ENCODE measurements around the gene TTC32. TPM values are rescaled to one million over a fixed set of nuclear protein-coding genes. Genes with fewer than 3 reads are reported as not detected.
"Not testable (repeated sequence)": the region's sequence is repeated elsewhere in the genome, so short reads cannot be mapped to it uniquely, and the experiment has no call there.

TTC32 gene
- total RNA-seq, 1 donor from 2014 or later: 18.8 TPM

DNA sequence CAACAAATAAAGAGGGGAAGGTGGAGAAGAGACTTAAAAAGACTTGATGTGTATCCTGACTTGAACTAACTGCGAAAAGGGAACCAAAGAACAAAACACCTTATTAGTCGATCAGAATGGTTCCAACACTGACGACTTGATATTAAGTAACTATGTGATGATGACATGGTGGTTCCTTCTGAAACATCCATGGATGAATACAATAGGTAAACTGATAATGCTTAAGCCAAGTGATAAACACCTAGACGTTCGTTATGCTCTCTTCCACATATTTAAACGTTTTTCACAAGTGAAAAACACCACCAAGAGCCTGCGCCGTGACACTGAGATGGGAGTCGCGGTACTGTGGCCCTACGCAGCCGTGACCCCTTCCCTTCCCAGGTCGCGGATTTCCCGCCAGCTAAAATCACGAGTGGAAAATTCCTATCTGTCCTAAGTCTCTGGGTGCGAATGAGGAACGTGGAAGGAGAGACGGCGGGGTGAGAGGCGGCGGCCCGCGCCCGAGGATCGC, 797 bp downstream of the TTC32 start:
- no peak for DNase-seq (ENCODE audit: low spot score)
- intact Hi-C loops (cut with DNase I): no loop called here
- ATAC-seq: peak; percentile 58

DNA sequence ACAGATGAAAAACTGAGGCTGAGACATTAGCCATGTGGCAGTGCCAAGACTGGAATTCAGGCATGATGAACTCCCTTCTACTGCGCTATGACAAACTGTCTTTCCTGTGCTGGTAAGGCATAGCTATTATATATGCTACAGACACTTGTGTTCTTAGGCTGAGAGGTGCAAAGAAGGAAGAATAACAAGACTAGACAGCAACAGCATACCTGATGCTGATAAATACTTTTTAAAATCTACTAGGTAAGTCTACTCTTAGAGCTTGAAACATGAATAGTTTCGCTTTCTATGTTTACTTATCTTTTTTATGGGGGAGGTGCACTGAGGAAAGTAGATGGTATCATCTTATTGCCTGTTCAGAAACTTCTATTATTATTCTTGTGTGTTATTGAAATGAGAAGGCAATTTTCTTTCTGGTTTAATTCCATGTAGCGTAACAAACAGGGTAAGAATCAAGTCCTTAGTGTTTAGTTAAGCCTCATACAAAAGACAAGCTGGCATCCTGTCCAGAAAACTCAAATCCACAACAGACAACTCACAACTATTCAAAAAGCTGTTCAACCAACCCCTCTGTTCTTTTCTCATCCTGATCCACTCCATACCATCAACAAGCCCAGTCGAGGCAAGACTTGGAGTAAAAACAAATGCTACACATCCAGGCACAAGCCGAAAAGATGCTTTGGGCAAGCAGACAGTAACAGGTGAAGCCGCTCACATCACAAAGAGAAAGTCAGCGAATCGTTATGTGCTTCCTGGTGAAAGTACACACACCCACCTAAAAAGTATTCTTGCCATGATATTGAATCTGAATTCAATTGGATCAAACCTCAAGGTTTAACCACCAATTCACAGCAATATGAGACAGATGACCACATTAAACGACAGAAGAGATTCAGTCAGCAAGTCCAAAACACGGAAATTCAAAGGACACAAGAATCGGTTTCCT, 1.5 kb downstream of the TTC32 start:
- DNase-seq (ENCODE audit: low spot score): no peak
- no peak for ATAC-seq
- intact Hi-C loops (cut with DNase I): no loop called here

DNA sequence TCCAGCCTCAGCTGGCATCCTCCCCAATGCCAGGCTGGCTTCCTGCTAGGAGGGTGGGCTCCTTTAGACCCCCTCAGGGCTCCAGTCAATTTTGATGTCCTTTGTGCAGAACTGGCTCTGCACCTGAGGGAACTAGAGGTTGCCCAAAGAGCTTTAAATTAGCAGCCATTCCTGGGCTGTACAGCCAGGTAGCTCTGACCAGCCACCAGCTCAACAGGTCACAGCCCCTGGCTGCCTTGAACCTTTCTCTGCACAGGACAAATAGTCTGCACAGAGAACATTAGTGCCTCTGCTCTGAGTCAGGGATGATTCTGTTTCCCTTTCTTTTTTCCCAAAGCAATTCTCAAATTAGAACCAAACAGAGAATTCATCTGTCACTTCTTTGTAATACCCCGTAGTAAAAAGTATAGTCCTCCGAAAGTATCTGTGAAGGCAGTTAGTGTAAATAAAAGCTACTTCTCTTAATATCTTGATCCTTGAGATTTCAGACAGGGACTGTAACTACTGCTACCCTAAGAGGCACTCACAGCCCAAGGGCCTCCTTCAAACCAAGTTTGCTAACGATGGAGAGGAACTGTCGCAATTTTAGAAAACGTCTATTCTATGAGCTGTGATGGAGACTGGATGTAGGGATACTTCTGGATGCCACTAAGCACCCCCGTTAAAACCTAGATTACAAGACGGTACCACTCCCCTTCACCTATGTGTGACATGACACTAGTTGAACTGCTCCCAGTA, 3.0 kb downstream of the TTC32 start:
- ATAC-seq (no peak), DNase-seq (ENCODE audit: low spot score) (no peak)
- intact Hi-C loops (cut with DNase I): no loop called here

DNA sequence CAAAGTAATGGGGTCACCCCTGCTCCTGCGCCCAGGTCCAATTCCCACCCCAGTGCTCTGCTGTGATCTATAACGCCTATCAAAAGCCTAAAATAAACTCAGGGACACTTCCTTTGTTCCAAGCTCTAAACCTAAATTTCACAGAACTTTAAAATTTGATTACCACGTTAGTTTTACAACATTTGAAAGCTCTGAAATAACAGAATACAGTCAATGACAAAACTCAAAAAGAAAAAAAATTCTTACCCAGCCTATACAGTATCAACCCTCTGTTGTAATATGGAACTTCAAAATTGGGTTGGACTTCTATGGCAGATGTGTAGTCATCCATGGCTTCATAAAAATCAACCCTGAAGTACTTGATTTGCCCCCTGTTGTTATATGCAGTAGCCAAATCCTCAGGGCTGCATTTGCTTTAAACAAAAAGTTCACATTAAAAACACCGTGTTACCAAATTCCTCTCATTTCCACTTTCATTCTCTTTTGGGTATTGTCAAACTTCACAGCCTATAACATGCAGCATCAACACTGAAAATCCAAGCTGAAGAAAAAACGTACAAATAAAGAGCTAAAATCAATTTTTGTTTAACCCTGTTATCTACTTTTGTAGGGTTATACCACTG, 4.0 kb downstream of the TTC32 start:
- intact Hi-C loops (cut with DNase I): no loop called here
- DNase-seq (ENCODE audit: low spot score) (no peak), ATAC-seq (no peak)

DNA sequence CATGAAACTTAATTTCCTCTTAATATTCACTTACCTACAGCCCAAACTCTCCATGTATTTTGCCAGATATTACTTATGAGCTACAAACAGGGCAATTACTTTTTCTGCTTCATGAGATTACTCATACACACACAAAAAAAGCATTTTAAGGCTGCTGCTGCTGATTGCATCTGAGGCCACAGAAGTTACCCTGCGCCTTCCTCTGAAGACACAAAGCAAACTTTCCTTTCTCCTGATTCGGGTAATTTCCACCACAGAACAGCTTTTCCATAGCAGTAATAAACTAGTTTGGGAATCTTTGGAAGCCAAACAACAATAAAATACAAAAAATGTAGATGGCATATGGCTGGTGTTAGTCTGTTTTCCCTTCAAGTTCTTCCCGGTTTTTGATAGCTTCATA, 6.2 kb downstream of the TTC32 start:
- DNase-seq (ENCODE audit: low spot score): no peak
- no peak for ATAC-seq
- intact Hi-C loops (cut with DNase I): no loop called here

DNA sequence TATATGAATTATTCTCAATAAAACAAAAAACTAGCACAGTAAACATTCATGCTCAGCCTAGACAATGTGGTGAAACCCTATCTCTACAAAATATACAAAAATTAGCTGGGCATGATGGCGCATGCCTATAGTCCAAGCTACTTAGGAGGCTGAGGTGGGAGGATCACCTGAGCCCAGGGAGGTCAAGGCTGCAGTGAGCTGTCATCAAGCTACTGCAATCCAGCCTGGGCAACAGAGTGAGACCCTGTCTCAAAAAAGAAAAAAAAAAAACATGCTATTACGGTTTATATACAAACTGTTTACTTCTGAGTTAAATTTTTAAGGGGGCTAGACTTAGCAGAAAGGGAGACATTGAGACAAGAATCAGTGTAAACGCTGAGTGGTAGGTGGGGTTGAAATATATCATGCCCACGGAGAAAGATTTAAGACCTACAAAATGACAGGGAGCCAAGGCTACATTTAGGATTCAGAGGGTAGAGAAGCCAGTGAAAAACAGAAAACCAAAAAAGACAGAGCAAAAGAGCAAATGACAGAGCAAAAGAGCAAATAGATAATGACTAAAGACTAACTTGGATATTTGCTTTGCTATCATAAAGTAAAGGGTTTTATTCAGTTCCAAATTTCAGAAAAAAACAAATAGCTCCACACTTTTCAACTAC, 7.5 kb downstream of the TTC32 start:
- DNase-seq (ENCODE audit: low spot score): no peak
- intact Hi-C loops (cut with DNase I): no loop called here
- no peak for ATAC-seq

DNA sequence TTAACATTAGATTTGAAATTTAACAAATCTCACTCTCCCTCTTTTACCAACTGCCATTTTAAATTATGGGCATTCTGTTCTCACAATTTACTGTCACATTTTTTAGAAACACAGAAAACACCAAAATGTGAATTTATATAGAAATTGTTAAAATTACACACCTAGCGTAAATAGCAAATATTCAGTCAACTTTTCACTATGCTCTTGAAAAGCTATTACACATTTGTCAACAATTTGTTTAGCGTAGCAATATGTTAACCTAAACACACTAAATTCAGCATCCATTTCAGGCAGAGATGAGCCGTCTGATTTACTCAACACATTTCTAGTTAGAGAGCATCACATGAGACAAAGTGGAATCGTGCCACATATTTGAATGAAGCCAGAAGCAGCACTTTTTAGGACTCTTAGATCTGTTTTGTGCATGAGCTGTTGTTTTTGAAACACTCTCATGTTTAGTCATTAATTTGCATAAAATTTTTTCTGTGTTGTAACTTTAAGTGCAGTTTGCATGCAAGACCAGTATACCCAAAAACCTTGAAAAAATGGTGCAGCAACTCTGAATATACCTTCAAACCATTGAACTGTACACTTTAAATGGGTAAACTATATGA, 8.2 kb downstream of the TTC32 start:
- no peak for ATAC-seq
- no peak for DNase-seq (ENCODE audit: low spot score)
- intact Hi-C loops (cut with DNase I): no loop called here

DNA sequence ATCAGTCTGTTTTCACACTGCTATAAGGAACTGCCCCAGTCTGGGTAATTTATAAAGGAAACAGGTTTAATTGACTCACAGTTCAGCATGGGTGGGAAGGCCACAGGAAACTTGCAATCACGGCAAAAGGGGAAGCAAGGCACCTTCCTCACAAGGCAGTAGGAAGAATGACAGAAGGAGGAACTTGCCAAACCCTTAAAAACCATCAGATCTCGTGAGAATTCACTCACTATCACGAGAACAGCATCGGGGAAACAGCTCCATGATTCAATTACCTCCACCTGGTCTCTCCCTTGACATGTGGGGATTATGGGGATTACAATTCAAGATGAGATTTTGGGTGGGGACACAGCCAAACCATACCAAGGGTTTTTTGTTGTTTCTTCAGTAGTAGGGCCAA, 9.8 kb downstream of the TTC32 start:
- DNase-seq (ENCODE audit: low spot score); ATAC-seq; intact Hi-C loops (cut with DNase I): not testable (repeated sequence)

DNA sequence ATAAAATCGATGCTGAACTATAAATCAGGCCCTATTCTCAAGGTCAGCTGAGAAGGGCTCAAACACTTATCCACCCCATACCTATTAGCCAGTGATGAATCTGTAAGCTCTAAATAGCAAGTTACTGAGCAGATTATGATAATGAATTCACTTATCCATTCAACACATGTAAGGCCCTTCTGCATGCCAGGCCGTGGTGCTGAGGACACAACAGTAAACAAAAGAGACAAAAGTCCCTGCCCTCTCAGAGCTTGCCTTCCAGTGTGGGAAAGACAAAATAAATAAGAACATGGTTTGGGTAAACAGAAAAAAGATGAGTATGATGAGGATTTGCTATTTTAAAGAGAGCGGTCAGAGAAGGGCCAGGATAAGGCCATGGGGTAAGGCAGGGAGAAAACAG, 11.7 kb downstream of the TTC32 start:
- intact Hi-C loops (cut with DNase I): no loop called here
- ATAC-seq (no peak), DNase-seq (ENCODE audit: low spot score) (no peak)

DNA sequence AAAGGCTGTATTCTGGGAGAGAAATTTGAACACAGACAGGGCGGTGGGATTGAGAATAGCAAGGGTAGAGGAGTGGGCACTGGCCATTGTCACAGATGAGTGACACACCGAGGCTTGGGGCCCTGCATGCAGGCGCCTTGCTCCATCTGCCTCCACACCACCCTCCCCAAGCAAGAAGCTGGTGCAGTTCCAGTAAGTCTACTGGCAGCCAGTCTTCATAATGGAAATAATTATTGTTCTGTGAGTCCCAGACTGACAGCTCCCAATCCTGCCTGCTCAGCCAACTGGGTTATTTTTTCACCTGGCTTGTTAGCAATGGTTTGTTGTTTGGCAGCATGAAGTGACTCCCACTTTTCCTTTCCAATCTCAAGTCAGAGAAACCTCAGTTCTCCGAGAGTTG, 13.0 kb downstream of the TTC32 start:
- intact Hi-C loops (cut with DNase I): no loop called here
- DNase-seq (ENCODE audit: low spot score): no peak
- ATAC-seq: no peak

DNA sequence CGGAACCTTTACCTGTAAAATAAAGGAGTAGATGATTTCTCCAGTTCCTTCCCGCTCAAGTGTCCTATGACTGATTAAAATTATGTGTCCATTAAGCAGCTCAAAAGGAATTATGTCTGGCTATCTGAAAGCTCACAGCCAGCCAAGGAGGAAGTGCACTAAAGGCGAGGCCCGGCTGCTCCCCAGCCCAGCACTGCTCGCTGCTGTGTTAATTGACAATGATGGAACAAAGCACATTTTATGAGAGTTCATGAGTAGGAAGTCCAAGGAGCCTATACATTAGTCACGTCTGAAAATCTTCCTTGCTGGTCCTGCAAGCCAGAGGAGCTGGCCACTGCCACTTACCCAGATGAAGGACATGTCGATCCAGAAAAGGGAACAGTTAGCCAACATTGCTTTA, 14.3 kb downstream of the TTC32 start:
- DNase-seq (ENCODE audit: low spot score): no peak
- intact Hi-C loops (cut with DNase I): no loop called here
- ATAC-seq: no peak

DNA sequence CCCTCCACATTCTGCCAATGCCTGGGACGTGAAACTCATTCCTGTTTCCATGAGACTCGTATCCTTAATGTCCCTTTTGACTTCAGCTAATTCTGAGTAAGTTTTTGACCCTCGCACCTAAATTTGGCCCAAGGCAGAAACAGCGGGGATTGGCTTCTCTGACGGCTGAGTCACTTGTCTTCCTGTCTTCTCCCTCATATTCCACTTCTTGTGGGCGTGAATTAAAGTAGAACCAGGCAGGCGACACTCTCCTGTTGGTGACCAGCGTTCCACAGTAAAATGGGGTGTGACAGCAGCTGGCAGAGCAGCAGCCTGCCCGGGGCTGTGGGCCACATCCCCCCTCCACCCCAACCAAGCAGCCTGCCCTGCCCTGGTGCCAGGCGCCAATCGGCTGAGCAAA, 15.5 kb downstream of the TTC32 start:
- DNase-seq (ENCODE audit: low spot score) (no peak), ATAC-seq (no peak)
- intact Hi-C loops (cut with DNase I): no loop called here

DNA sequence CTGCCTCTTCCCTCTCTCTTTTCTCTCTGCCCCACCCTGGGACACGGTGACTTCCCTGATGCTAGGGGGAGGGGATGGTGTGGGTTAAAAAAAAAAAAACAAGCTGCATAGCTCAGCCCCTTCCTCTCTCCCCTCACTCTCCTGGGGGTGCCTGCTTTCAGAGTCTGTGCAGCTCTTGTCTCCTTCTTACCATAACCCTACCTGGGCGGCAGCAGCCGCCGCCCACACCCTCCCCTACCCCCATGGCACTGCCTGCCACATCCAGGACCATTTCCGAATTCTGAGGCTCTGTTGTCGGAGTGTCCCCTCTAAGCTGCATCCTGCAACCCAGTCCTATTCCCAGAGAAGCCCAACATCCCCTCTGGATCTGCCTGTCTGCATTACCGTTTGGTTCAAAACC, 16.0 kb downstream of the TTC32 start:
- intact Hi-C loops (cut with DNase I): no loop called here
- DNase-seq (ENCODE audit: low spot score) (no peak), ATAC-seq (no peak)

DNA sequence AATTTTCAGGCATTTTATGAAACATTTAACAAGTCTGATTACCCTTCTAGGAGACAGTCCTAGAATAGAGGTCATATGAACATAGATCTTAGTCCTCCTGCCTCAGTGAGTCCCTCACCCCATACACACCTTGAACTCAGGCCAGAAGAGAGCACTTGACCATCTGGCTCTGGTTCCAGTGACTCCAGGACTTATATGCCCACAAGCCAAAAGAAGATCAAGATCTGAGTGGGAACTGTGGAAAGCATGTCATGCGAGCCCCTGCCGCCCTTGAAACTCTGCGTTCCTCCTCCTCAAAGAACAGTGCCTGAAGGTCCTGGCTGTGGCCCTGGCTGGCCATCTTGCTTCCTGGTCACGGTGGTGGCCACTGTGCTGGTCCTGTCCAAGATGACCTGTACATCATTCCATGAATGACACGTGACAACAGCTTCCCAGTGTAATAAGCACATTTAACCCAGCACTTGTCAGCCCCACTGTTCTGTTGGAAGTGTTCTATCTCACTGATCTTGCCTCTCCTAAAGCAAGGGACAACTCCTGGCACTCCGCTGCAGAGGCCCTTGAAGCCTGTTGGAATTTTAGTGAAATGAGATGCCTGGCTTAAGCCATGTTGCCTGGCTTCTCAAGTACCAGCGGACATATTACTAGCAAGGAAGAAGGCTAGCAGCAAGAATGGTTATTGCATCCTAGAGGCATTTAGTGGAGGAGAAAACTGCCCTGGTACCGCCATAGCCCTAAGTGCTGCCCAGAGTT, 17.6 kb downstream of the TTC32 start:
- no peak for ATAC-seq
- DNase-seq (ENCODE audit: low spot score): no peak
- intact Hi-C loops (cut with DNase I): no loop called here

DNA sequence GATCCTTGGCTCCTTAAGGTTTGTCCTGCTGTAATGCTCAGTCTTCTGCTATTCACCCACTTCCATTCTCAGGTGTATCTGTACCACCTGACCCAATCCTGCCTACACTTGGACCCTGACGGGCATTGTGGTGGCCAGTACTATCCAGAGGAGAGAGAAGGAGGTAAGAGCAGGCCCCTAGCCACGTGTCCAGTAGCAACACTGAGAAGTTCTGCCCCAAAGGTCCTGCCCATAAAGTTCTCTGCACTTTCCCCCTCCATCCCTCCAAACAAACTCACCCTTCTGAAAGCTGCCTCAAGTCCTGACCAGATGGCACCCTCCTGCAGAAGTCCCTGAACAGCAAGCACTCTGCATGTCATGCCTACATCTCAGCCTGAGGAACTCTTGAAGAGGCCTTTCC, 18.3 kb downstream of the TTC32 start:
- intact Hi-C loops (cut with DNase I): no loop called here
- no peak for DNase-seq (ENCODE audit: low spot score)

DNA sequence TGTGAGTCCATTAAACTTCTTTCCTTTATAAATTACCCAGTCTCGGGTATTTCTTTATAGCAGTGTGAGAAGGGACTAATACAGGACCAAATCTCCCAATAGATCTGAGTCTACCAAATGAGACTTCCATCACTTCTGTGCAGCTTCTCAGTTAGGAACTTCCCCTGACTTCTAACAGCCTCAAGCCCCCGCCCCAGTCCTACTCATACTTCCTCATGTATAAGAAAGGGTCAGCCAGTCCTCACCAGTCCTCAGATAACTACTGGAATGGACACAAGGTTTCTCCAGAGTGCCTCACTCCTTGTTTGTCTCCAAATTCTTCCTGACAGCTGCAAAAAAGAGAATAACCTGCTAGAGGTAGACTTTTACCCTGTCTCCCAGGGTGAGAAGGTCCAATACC, 19.5 kb downstream of the TTC32 start:
- ATAC-seq (no peak), DNase-seq (ENCODE audit: low spot score) (no peak)
- intact Hi-C loops (cut with DNase I): no loop called here

More for the DNA sequence above, 18.3 kb downstream of the TTC32 start:
- no peak for ATAC-seq

DNA sequence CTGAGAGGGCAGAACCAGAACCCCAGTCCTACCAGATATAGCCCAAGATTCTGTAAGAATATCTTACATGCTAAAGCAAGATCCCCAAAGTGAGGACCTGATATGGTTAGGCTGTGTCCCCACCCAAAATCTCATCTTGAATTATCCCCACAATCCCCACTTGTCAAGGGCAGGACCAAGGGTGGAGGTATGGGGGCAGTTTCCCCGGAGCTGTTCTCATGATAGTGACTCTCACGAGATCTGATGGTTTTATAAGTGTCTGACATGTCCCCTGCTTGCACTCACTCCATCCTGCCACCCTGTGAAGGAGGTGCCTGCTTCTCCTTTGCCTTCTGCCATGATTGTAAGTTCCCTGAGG, 19.9 kb downstream of the TTC32 start:
- intact Hi-C loops (cut with DNase I): no loop called here
- DNase-seq (ENCODE audit: low spot score): no peak
- no peak for ATAC-seq

DNA sequence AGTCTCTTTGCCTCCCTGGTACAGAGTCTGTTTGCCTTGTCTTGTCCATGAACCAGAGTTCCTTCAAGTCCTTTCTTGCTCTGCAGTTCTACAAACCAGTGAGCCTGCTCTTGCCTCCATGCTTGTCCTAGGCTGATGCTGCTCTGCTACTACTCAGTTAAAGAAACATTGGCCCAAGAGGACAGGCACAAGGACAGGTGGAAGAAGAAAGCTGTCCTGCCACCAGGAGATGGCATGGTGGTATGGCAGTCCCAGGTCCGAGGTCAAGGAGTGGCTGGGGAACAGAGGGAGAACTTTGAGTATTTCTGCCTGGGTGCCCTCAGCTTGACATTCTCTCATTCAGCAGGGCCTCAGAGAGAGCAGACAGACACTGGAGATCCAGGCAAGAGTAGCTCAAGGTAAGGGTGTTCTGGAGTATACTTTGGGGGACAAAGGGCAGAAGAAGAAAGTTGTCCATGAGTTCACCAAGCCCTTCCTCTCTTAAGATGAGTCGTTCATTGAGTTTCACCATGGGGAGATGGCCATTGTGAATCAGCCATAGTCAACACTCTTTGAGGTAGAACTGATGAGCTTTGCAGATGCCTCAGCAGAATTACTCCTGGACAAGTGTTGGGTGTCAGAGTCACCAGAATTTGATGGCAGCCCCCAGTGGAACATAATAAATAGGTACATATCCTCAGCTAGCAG, 20.4 kb downstream of the TTC32 start:
- DNase-seq (ENCODE audit: low spot score) (no peak), ATAC-seq (no peak)
- intact Hi-C loops (cut with DNase I): no loop called here

Data from sciatic nerve (tissue), 2 donors.